AG09309 (cell line): ENCODE measurements around the gene KLHDC4.

Experiments
- DNase-seq: peaks from one replicate; pipeline ENCODE4 v3.0.0-alpha.2; 2010; ENCODE audit warnings: low read depth
- H3K4me3 ChIP-seq: 2 replicates; pipeline ENCODE4 v1.5.1; 2011; ENCODE audit warnings: mild to moderate bottlenecking, low read depth, low read length, moderate library complexity; ENCODE audit not compliant: control insufficient read depth
- CTCF ChIP-seq: IDR thresholded peaks from 2 replicates; pipeline ENCODE4 v1.5.1; 2011; ENCODE audit warnings: mild to moderate bottlenecking, low read depth, low read length, inconsistent platforms; ENCODE audit not compliant: insufficient read depth, control insufficient read depth; ENCODE audit errors: missing control alignments

The KLHDC4 gene

DNA sequence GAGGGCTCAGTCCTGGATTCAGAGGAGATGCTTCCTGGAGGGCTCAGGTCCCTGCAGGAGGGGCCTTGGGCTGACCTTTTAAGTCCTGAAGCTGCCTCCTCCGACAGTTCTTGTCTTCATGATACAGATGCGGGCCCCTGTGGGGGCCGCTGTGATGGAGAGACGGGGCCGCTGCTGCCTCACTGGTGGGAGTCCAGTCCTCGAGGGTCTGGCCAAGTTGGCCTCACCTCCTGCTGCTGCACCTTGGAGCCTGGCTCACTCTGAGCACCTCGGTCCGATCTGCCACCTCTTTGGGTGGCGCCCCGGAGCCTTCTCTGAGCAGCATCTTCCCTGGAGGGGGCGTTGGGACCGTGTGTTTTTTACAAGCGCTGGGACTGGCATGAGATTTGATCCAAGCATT, 79.1 kb downstream of the KLHDC4 start:
- H3K4me3 ChIP-seq = no peak overlapping the region
- DNase-seq = no peak
- no peak for TF ChIP-seq CTCF

DNA sequence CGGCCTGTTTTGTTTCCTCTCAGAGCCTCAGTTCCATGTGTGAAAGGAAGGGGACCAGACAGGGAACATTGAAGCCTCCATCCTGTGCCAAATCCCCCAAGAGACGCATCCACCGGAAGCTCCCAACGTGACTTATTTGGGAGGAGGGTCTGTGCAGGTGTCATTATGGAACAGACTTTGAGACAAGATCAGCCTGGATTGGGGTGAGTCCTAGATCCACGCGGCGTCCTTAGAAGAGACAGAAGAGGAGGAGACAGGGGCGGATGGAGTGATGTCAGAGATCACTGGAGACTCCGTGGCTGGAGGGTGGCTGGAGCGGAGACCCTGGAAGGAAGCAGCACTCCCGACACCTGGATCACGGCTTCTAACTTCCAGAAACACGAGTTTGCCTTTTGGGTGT, 80.0 kb downstream of the KLHDC4 start:
- no peak for DNase-seq
- no peak overlapping the region for H3K4me3 ChIP-seq
- no peak for TF ChIP-seq CTCF

GRCh38 chr16:87685405-87685755, 80.4 kb downstream of the KLHDC4 start:
- H3K4me3 ChIP-seq = no peak overlapping the region
- no peak for DNase-seq
- TF ChIP-seq CTCF = no peak

GRCh38 chr16:87684711-87685404, 80.9 kb downstream of the KLHDC4 start:
- DNase-seq = no peak
- TF ChIP-seq CTCF = no peak
- H3K4me3 ChIP-seq = no peak overlapping the region

DNA sequence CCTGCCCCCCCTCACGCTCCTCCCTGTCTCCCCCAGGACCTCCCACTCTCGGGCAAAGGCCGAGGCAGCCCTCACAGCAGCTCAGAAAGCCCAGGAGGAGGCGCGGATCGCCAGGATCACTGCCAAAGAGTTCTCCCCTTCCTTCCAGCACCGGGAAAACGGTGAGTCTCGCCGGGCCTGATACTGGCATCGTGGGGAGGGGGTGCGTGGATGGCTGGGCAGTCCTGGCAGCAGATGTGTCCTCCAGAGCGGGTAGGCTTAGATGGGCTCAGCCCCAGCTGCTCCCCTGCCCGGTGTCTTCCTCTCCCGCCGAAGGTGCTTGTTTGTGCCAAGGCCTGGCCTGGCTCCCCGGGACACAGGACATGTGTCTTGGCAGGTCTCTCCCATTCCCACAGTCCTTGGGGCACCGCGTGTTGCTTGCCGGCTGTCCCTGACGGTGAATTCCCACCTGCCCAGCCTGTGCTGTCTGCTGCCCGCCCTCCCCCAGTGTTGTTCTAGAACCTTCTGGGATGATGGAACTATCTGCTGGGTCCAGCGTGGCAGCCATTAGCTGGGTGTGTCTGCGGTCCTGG, 81.6 kb downstream of the KLHDC4 start:
- H3K4me3 ChIP-seq = no peak overlapping the region
- TF ChIP-seq CTCF = no peak
- no peak for DNase-seq

DNA sequence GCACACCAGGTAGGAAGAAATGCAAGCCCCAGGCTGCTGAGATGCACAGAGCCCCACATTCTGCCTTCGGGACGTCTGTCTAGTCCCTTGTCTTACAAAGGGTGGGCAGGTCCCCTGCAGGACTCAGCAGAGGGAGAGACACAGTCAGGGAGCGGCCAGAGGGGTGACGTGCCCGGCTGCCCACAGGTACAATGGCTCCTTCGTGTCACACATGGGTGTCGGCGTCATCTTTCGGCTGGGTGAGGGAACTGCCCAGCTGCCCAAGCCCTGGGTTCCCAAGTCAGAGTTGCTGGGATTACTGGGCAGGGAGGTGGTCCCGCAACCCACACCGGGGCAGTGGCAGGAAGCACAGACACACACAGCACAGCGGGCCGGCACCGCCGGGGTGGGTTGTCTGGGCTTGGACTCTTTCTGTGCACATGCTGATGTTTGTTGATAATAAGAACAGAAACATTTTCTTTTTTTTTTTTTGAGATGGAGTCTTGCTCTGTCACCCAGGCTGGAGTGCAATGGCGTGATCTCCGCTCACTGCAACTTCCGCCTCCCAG, 82.9 kb downstream of the KLHDC4 start:
- no peak overlapping the region for H3K4me3 ChIP-seq
- DNase-seq = no peak
- TF ChIP-seq CTCF = no peak
